Measurements from ENCODE around the gene CFAP97D2. TPM values are rescaled to one million over a fixed set of nuclear protein-coding genes. Genes with fewer than 3 reads are reported as not detected.
"Not testable (repeated sequence)": the region's sequence is repeated elsewhere in the genome, so short reads cannot be mapped to it uniquely, and the experiment has no call there.

The CFAP97D2 gene
- total RNA-seq, 3 donors from 2014 or later: not detected

- Histone ChIP-seq H3K4me1 (ENCODE audit: low read depth) (no peaks in the 10 kb centered on the region), H3K4me3 (no peak overlapping the region), H3K36me3 (ENCODE audit: low read depth) (no peaks in the 10 kb centered on the region), H3K9me3 (no peaks in the 10 kb centered on the region)
- TF ChIP-seq CTCF (IDR thresholded peaks at IDR 0.05): no peak
- intact Hi-C loops (cut with DNase I, micrococcal nuclease): no loop called here
- ATAC-seq: no peak
- DNase-seq: no peak
Measured at GRCh38 chr13:114198556-114198955, 19.5 kb downstream of the CFAP97D2 start.

- H3K36me3 ChIP-seq (ENCODE audit: low read depth); H3K4me3 ChIP-seq; H3K4me1 ChIP-seq (ENCODE audit: low read depth); H3K9me3 ChIP-seq; ATAC-seq; DNase-seq; intact Hi-C loops (cut with DNase I, micrococcal nuclease): not testable (repeated sequence)
Measured at GRCh38 chr13:114199526-114199925, 20.5 kb downstream of the CFAP97D2 start.

GRCh38 chr13:114199954-114200353 is 20.9 kb downstream of the CFAP97D2 start:
- no peak for ATAC-seq
- no peak for DNase-seq
- TF ChIP-seq CTCF (IDR thresholded peaks at IDR 0.05): no peak
- Histone ChIP-seq H3K4me1 (ENCODE audit: low read depth) (no peaks in the 10 kb centered on the region), H3K4me3 (no peak overlapping the region), H3K36me3 (ENCODE audit: low read depth) (no peaks in the 10 kb centered on the region), H3K9me3 (no peaks in the 10 kb centered on the region)
- intact Hi-C loops (cut with DNase I, micrococcal nuclease): no loop called here

GRCh38 chr13:114200399-114200911 is 21.4 kb downstream of the CFAP97D2 start:
- no peak for DNase-seq
- H3K9me3 ChIP-seq: no peaks in the 10 kb centered on the region
- ATAC-seq: no peak
- intact Hi-C loops (cut with DNase I, micrococcal nuclease): no loop called here
- no peak overlapping the region for H3K4me3 ChIP-seq
- H3K4me1 ChIP-seq (ENCODE audit: low read depth): no peaks in the 10 kb centered on the region
- H3K36me3 ChIP-seq (ENCODE audit: low read depth): no peaks in the 10 kb centered on the region
- no peak for TF ChIP-seq CTCF (IDR thresholded peaks at IDR 0.05)

GRCh38 chr13:114202581-114202980 is 23.5 kb downstream of the CFAP97D2 start:
- H3K4me3 ChIP-seq: no peak overlapping the region
- DNase-seq: no peak
- intact Hi-C loops (cut with DNase I, micrococcal nuclease): no loop called here

GRCh38 chr13:114203536-114203935 is 24.5 kb downstream of the CFAP97D2 start:
- TF ChIP-seq CTCF (IDR thresholded peaks at IDR 0.05): no peak
- H3K4me3 ChIP-seq: no peak overlapping the region
- H3K9me3 ChIP-seq: no peaks in the 10 kb centered on the region
- ATAC-seq (no peak), DNase-seq (no peak)
- H3K36me3 ChIP-seq (ENCODE audit: low read depth): no peaks in the 10 kb centered on the region
- intact Hi-C loops (cut with DNase I, micrococcal nuclease): no loop called here
- no peaks in the 10 kb centered on the region for H3K4me1 ChIP-seq (ENCODE audit: low read depth)

More at GRCh38 chr13:114202581-114202980, 23.5 kb downstream of the CFAP97D2 start:
- no peaks in the 10 kb centered on the region for H3K9me3 ChIP-seq
- no peak for ATAC-seq
- TF ChIP-seq CTCF (IDR thresholded peaks at IDR 0.05): no peak
- no peaks in the 10 kb centered on the region for H3K4me1 ChIP-seq (ENCODE audit: low read depth)
- no peaks in the 10 kb centered on the region for H3K36me3 ChIP-seq (ENCODE audit: low read depth)

Measured in mucosa of descending colon (tissue), 3 donors.